Stimulated activated CD8-positive, alpha-beta memory T cell treated with anti-CD3 and anti-CD28 coated beads, Interleukin-2, amount 100 ng/mL, for 48 hours (primary cell): ENCODE data around the gene SCGB1D1.

Source experiments
- DNase-seq, 2 donors: peaks; one replicate each; pipeline ENCODE4 v3.0.0-alpha.2; 2020; ENCODE audit warnings: low read depth in 2 of 2

SCGB1D1 gene

GRCh38 chr11:62190011-62190410 lies at the start of gene SCGB1D1:
SCGB1D1 (plus strand) TSS chr11:62190216; CDS start chr11:62190285, 69 bp downstream.
- no peak for DNase-seq

GRCh38 chr11:62140304-62141110 lies 49.5 kb upstream of the SCGB1D1 start:
- no peak for DNase-seq

- no peak for DNase-seq
These were observed 48.6 kb upstream of the SCGB1D1 start for GRCh38 chr11:62141111-62142042.

- no peak for DNase-seq
These were observed 48.0 kb upstream of the SCGB1D1 start for GRCh38 chr11:62142043-62142375.

GRCh38 chr11:62142921-62143320 lies 47.1 kb upstream of the SCGB1D1 start:
- DNase-seq: no peak

GRCh38 chr11:62143727-62144126 lies 46.3 kb upstream of the SCGB1D1 start:
- no peak for DNase-seq

GRCh38 chr11:62144641-62145255 lies 45.3 kb upstream of the SCGB1D1 start:
- DNase-seq: no peak

GRCh38 chr11:62145261-62145871 lies 44.6 kb upstream of the SCGB1D1 start:
- no peak for DNase-seq

- no peak for DNase-seq
These were observed 43.4 kb upstream of the SCGB1D1 start for GRCh38 chr11:62146476-62147200.

- DNase-seq: no peak
These were observed 42.5 kb upstream of the SCGB1D1 start for GRCh38 chr11:62147545-62147944.

GRCh38 chr11:62148271-62148980 lies 41.6 kb upstream of the SCGB1D1 start:
- DNase-seq: no peak

GRCh38 chr11:62149986-62150886 lies 39.8 kb upstream of the SCGB1D1 start:
- no peak for DNase-seq

- DNase-seq: no peak
These were observed 38.9 kb upstream of the SCGB1D1 start for GRCh38 chr11:62150887-62151736.

GRCh38 chr11:62151737-62152102 lies 38.3 kb upstream of the SCGB1D1 start:
- no peak for DNase-seq

- DNase-seq: no peak
These were observed 37.5 kb upstream of the SCGB1D1 start for GRCh38 chr11:62152245-62153086.

GRCh38 chr11:62153087-62153395 lies 37.0 kb upstream of the SCGB1D1 start:
- no peak for DNase-seq

GRCh38 chr11:62153617-62154016 lies 36.4 kb upstream of the SCGB1D1 start:
- no peak for DNase-seq

- no peak for DNase-seq
These were observed 32.4 kb upstream of the SCGB1D1 start for GRCh38 chr11:62157603-62158002.
